H1 (cell line): ENCODE data around the gene TMEM151A. TPM values are rescaled to one million over a fixed set of nuclear protein-coding genes. Genes with fewer than 3 reads are reported as not detected.

Source experiments
- EZH2 ChIP-seq: fragments of 200-600 bp; sonication (generic); IDR thresholded peaks from 2 replicates; pipeline ENCODE4 v1.7.1; 2012; ENCODE audit warnings: low read depth, mild to moderate bottlenecking, moderate library complexity, low read length, inconsistent platforms; ENCODE audit not compliant: severe bottlenecking
- polyA plus RNA-seq, 7 experiments: library from polyadenylated mRNA; depleted of rRNA in 3 of 7; stranded (reverse) in 5 of 7; unstranded in 2 of 7; fragments of >200 nt in 5 of 7; fragments of 200-250 nt in 2 of 7; gene quantifications; 1 replicate in 5 of 7; 2 replicates in 1 of 7; 4 replicates in 1 of 7; pipeline versions ENCODE4 v1.2.1 to v1.2.3, GENCODE V29; 2011 to 2013; ENCODE audit warnings: missing spikeins in 2 of 7, mixed read lengths in 2 of 7
- total RNA-seq: library from RNA; stranded (reverse); fragmentation: NEBNext Ultra II Directional; extraction: Animal tissue kit (Norgen Biotek cat#: 25700); gene quantifications from 2 replicates; pipeline ENCODE4 v1.2.1, GENCODE V29; 2021

The TMEM151A gene
- total and polyA plus RNA-seq, 2 of the 8 experiments (the other 6 are each of a cell fraction or from before 2014, with no cell fraction given), result 3.2 TPM

DNA sequence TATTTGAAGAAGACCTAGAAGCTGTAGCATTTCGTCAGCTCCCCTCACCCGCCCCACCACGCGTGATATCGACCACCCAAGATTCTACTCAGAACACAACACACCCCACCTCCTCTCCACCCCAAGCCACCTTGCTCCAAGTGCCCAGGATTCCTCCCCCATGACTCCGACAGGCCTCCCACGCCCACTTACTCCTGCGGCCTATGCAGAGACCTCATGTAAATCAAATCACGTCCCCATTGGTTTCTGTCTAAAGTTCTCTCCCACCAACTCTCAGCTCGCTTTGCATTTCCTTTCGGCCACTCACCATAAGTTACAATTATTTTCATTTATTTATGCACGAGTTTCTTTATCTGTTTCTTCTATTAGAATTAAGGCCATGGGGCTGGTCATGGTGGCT, 11.0 kb downstream of the TMEM151A start (continued):
- no peak for TF ChIP-seq EZH2
